ENCODE data around the gene ALOXE3. TPM values are rescaled to one million over a fixed set of nuclear protein-coding genes. Genes with fewer than 3 reads are reported as not detected.

The ALOXE3 gene
- total RNA-seq, 2 experiments from 2014 or later = 0.27 to 0.28 TPM

- ChIA-PET CTCF (interaction anchor here (2.5 kb wide), 1 partner anchor 12 kb away, joined by 8 read pairs; no protein-coding TSS in a partner anchor), POLR2A (no interaction called here)
- no peaks in the 10 kb centered on the region for H3K27me3 Mint-ChIP-seq
- H3K4me3 Mint-ChIP-seq = no peak overlapping the region
- no peak for DNase-seq
- H3K36me3 Mint-ChIP-seq (ENCODE audit: low read depth) = no peaks in the 10 kb centered on the region
- intact Hi-C loops (cut with DNase I, micrococcal nuclease) = no loop called here
- no peaks in the 10 kb centered on the region for H3K4me1 Mint-ChIP-seq
- no peak overlapping the region for H3K27ac Mint-ChIP-seq
- H3K9me3 Mint-ChIP-seq (ENCODE audit: low read depth) = no peaks in the 10 kb centered on the region
- no peak for ATAC-seq
Observed at GRCh38 chr17:8048736-8049135, 69.6 kb downstream of the ALOXE3 start.

- H3K4me3 Mint-ChIP-seq = no peak overlapping the region
- POLR2A ChIA-PET = interaction anchor here (0.6 kb wide), 1 partner anchor 183 kb away, joined by 3 read pairs; no protein-coding TSS in a partner anchor
- no peaks in the 10 kb centered on the region for H3K27me3 Mint-ChIP-seq
- intact Hi-C loops (cut with DNase I, micrococcal nuclease) = no loop called here
- H3K36me3 Mint-ChIP-seq (ENCODE audit: low read depth) = no peaks in the 10 kb centered on the region
- H3K4me1 Mint-ChIP-seq = no peaks in the 10 kb centered on the region
- DNase-seq (no peak), ATAC-seq (no peak)
- CTCF ChIA-PET = interaction anchor here (1.6 to 2.5 kb wide), 2 partner anchors 12 to 25 kb away, joined by 4 to 8 read pairs; no protein-coding TSS in a partner anchor
- no peaks in the 10 kb centered on the region for H3K9me3 Mint-ChIP-seq (ENCODE audit: low read depth)
- no peak overlapping the region for H3K27ac Mint-ChIP-seq
Observed at GRCh38 chr17:8048236-8048635, 70.1 kb downstream of the ALOXE3 start.

- Mint-ChIP-seq H3K36me3 (ENCODE audit: low read depth) (no peaks in the 10 kb centered on the region), H3K4me1 (no peaks in the 10 kb centered on the region), H3K27me3 (no peaks in the 10 kb centered on the region), H3K27ac (no peak overlapping the region), H3K9me3 (ENCODE audit: low read depth) (no peaks in the 10 kb centered on the region), H3K4me3 (no peak overlapping the region)
- CTCF ChIA-PET = interaction anchor here (1.6 to 2.5 kb wide), 3 partner anchors 13 to 26 kb away, joined by 4 to 8 read pairs (median 4); no protein-coding TSS in a partner anchor
- no peak for DNase-seq
- intact Hi-C loops (cut with DNase I, micrococcal nuclease) = no loop called here
- POLR2A ChIA-PET = interaction anchor here (0.6 kb wide), 1 partner anchor 183 kb away, joined by 3 read pairs; no protein-coding TSS in a partner anchor
- no peak for ATAC-seq
Observed at GRCh38 chr17:8047769-8048110, 70.6 kb downstream of the ALOXE3 start.

GRCh38 chr17:8046929-8047768 lies 71.2 kb downstream of the ALOXE3 start:
- no peaks in the 10 kb centered on the region for H3K36me3 Mint-ChIP-seq (ENCODE audit: low read depth)
- no peaks in the 10 kb centered on the region for H3K4me1 Mint-ChIP-seq
- no peak overlapping the region for H3K4me3 Mint-ChIP-seq
- ChIA-PET POLR2A (no interaction called here), CTCF (interaction anchor here (1.1 to 2.5 kb wide), 5 partner anchors 10 to 224 kb away, joined by 3 to 8 read pairs (median 4); no protein-coding TSS in a partner anchor)
- ATAC-seq (no peak), DNase-seq (no peak)
- intact Hi-C loops (cut with DNase I, micrococcal nuclease) = no loop called here
- no peak overlapping the region for H3K27ac Mint-ChIP-seq
- no peaks in the 10 kb centered on the region for H3K27me3 Mint-ChIP-seq
- no peaks in the 10 kb centered on the region for H3K9me3 Mint-ChIP-seq (ENCODE audit: low read depth)

GRCh38 chr17:8046306-8046928 lies 71.9 kb downstream of the ALOXE3 start:
- POLR2A ChIA-PET = no interaction called here
- no peak overlapping the region for H3K4me3 Mint-ChIP-seq
- H3K27me3 Mint-ChIP-seq = no peaks in the 10 kb centered on the region
- CTCF ChIA-PET = interaction anchor here (1.1 to 2.5 kb wide), 5 partner anchors 11 to 223 kb away, joined by 3 to 8 read pairs (median 4); no protein-coding TSS in a partner anchor
- DNase-seq = no peak
- no peak for ATAC-seq
- no peak overlapping the region for H3K27ac Mint-ChIP-seq
- H3K9me3 Mint-ChIP-seq (ENCODE audit: low read depth) = no peaks in the 10 kb centered on the region
- no peaks in the 10 kb centered on the region for H3K4me1 Mint-ChIP-seq
- intact Hi-C loops (cut with DNase I, micrococcal nuclease) = no loop called here
- no peaks in the 10 kb centered on the region for H3K36me3 Mint-ChIP-seq (ENCODE audit: low read depth)

Small RNAs within 50 kb of the gene (microRNA-seq; reads per million reads assigned to microRNA genes)
- gene MIR4314 (ENCODE audit: borderline replicate concordance) (not detected), gene MIR6883 (ENCODE audit: borderline replicate concordance) (not detected)

Other genes starting within 250 kb of the ALOXE3 start
- gene CHD3, start 229.7 kb downstream of the ALOXE3 start, total RNA-seq = 100 to 1,000 TPM; 145 to 161 TPM
- 1 to 10 TPM; 3.8 to 5.6 TPM for gene RNF227, start 202.2 kb downstream of the ALOXE3 start, total RNA-seq
- 1 to 10 TPM; 6.6 to 8.3 TPM for gene KCNAB3, start 188.7 kb downstream of the ALOXE3 start, total RNA-seq
- gene TRAPPC1, start 186.6 kb downstream of the ALOXE3 start, total RNA-seq = 100 to 1,000 TPM; 166 to 169 TPM
- gene CNTROB, start 186.3 kb downstream of the ALOXE3 start, total RNA-seq = 10 to 100 TPM; 53.0 to 80.5 TPM
- not detected for gene GUCY2D, start 115.9 kb downstream of the ALOXE3 start, total RNA-seq
- under 1 TPM; 0.09 to 0.18 TPM for gene ALOX15B, start 79.5 kb downstream of the ALOXE3 start, total RNA-seq
- gene ALOX12B, start 30.8 kb downstream of the ALOXE3 start, total RNA-seq = 1 to 10 TPM; 3.3 to 3.6 TPM
- gene HES7, start 5.6 kb upstream of the ALOXE3 start, total RNA-seq = 1 to 10 TPM; 2.4 to 3.2 TPM
- 10 to 100 TPM; 46.5 to 55.9 TPM for gene PER1, start 33.9 kb upstream of the ALOXE3 start, total RNA-seq
- 10 to 100 TPM; 26.7 to 27.8 TPM for gene VAMP2, start 44.4 kb upstream of the ALOXE3 start, total RNA-seq
- 10 to 100 TPM; 24.0 to 34.4 TPM for gene TMEM107, start 57.9 kb upstream of the ALOXE3 start, total RNA-seq
- 1 to 10 TPM; 3.9 to 4.5 TPM for gene BORCS6, start 71.7 kb upstream of the ALOXE3 start, total RNA-seq
- 100 to 1,000 TPM; 173 to 226 TPM for gene AURKB, start 92.1 kb upstream of the ALOXE3 start, total RNA-seq
- gene CTC1, start 129.5 kb upstream of the ALOXE3 start, total RNA-seq = 10 to 100 TPM; 49.3 to 57.9 TPM
- 100 to 1,000 TPM; 113 to 141 TPM for gene PFAS, start 130.8 kb upstream of the ALOXE3 start, total RNA-seq
- 10 to 100 TPM; 37.9 to 40.1 TPM for gene RANGRF, start 170.2 kb upstream of the ALOXE3 start, total RNA-seq
- 1 to 10 TPM; 1.9 to 2.3 TPM for gene SLC25A35, start 176.9 kb upstream of the ALOXE3 start, total RNA-seq
- gene ARHGEF15, start 191.7 kb upstream of the ALOXE3 start, total RNA-seq = not detected
- not detected for gene ODF4, start 221.3 kb upstream of the ALOXE3 start, total RNA-seq

Measured in activated CD4-positive, alpha-beta T cell treated with anti-CD3 and anti-CD28 coated beads for 36 hours (primary cell).